ENCODE measurements around the gene TWIST2. TPM values are rescaled to one million over a fixed set of nuclear protein-coding genes. Genes with fewer than 3 reads are reported as not detected.

The TWIST2 gene
- total and polyA plus RNA-seq, 7 experiments from 2014 or later = not detected

GRCh38 chr2:238875101-238875470, 27.2 kb downstream of the TWIST2 start:
- Histone ChIP-seq H3K36me3 (ENCODE audit: control insufficient read depth in 2 of 3, insufficient read depth in 3 of 3, low read length in 3 of 3) (no peaks in the 10 kb centered on the region), H3K4me3 (ENCODE audit: low read length) (no peak overlapping the region), H3K27ac (ENCODE audit: low read depth, low read length) (no peak overlapping the region), H3K9me3 (ENCODE audit: control insufficient read depth in 2 of 3, low read length in 3 of 3) (peaks cover 0 to 7% (median 0%) of the 10 kb centered on the region in 3 experiments), H3K27me3 (ENCODE audit: control insufficient read depth in 2 of 2, insufficient read depth in 2 of 2, low read length in 2 of 2) (no peaks in the 10 kb centered on the region), H3K4me1 (ENCODE audit: control insufficient read depth in 2 of 2, insufficient read depth in 2 of 2, low read length in 2 of 2) (no peaks in the 10 kb centered on the region)
- H3K27me3 Mint-ChIP-seq = peaks cover 2 to 40% (median 14%) of the 10 kb centered on the region in 5 donors
- H3K27ac Mint-ChIP-seq = no peak overlapping the region
- H3K36me3 Mint-ChIP-seq = no peaks in the 10 kb centered on the region
- POLR2A ChIA-PET = no interaction called here
- DNase-seq (no peak), ATAC-seq (no peak)
- H3K4me3 Mint-ChIP-seq = no peak overlapping the region
- intact Hi-C loops (cut with micrococcal nuclease) = no loop called here
- H3K9me3 Mint-ChIP-seq = peaks cover 0 to 20% (median 2%) of the 10 kb centered on the region in 11 donors
- no peaks in the 10 kb centered on the region for H3K4me1 Mint-ChIP-seq
- CTCF ChIA-PET = no interaction called here

GRCh38 chr2:238875471-238876231, 27.8 kb downstream of the TWIST2 start:
- CTCF ChIA-PET = no interaction called here
- Mint-ChIP-seq H3K27me3 (peaks cover 2 to 40% (median 14%) of the 10 kb centered on the region in 5 donors), H3K9me3 (peaks cover 0 to 20% (median 2%) of the 10 kb centered on the region in 11 donors), H3K4me3 (no peak overlapping the region), H3K36me3 (no peaks in the 10 kb centered on the region), H3K27ac (no peak overlapping the region), H3K4me1 (no peaks in the 10 kb centered on the region)
- H3K27me3 ChIP-seq (ENCODE audit: control insufficient read depth in 2 of 2, insufficient read depth in 2 of 2, low read length in 2 of 2) = no peaks in the 10 kb centered on the region
- ATAC-seq (no peak), DNase-seq (no peak)
- H3K4me3 ChIP-seq (ENCODE audit: low read length) = no peak overlapping the region
- peaks cover 0 to 7% (median 0%) of the 10 kb centered on the region in 3 experiments for H3K9me3 ChIP-seq (ENCODE audit: control insufficient read depth in 2 of 3, low read length in 3 of 3)
- no peaks in the 10 kb centered on the region for H3K4me1 ChIP-seq (ENCODE audit: control insufficient read depth in 2 of 2, insufficient read depth in 2 of 2, low read length in 2 of 2)
- POLR2A ChIA-PET = no interaction called here
- H3K36me3 ChIP-seq (ENCODE audit: control insufficient read depth in 2 of 3, insufficient read depth in 3 of 3, low read length in 3 of 3) = no peaks in the 10 kb centered on the region
- no peak overlapping the region for H3K27ac ChIP-seq (ENCODE audit: low read depth, low read length)
- intact Hi-C loops (cut with micrococcal nuclease) = no loop called here

- no peak for ATAC-seq
- no peak overlapping the region for H3K4me3 Mint-ChIP-seq
- peaks cover 0 to 7% (median 0%) of the 10 kb centered on the region in 3 experiments for H3K9me3 ChIP-seq (ENCODE audit: control insufficient read depth in 2 of 3, low read length in 3 of 3)
- no peaks in the 10 kb centered on the region for H3K4me1 Mint-ChIP-seq
- no peaks in the 10 kb centered on the region for H3K4me1 ChIP-seq (ENCODE audit: control insufficient read depth in 2 of 2, insufficient read depth in 2 of 2, low read length in 2 of 2)
- ChIA-PET POLR2A (no interaction called here), CTCF (no interaction called here)
- intact Hi-C loops (cut with micrococcal nuclease) = no loop called here
- H3K27me3 Mint-ChIP-seq = peaks cover 2 to 40% (median 14%) of the 10 kb centered on the region in 5 donors
- H3K4me3 ChIP-seq (ENCODE audit: low read length) = no peak overlapping the region
- no peak for DNase-seq
- H3K9me3 Mint-ChIP-seq = peaks cover 0 to 20% (median 2%) of the 10 kb centered on the region in 11 donors
- H3K36me3 ChIP-seq (ENCODE audit: control insufficient read depth in 2 of 3, insufficient read depth in 3 of 3, low read length in 3 of 3) = no peaks in the 10 kb centered on the region
- no peaks in the 10 kb centered on the region for H3K27me3 ChIP-seq (ENCODE audit: control insufficient read depth in 2 of 2, insufficient read depth in 2 of 2, low read length in 2 of 2)
- no peak overlapping the region for H3K27ac Mint-ChIP-seq
- H3K27ac ChIP-seq (ENCODE audit: low read depth, low read length) = no peak overlapping the region
- no peaks in the 10 kb centered on the region for H3K36me3 Mint-ChIP-seq
Observed at GRCh38 chr2:238876232-238876630, 28.3 kb downstream of the TWIST2 start.

GRCh38 chr2:238878051-238878735, 30.3 kb downstream of the TWIST2 start:
- CTCF ChIA-PET = no interaction called here
- Mint-ChIP-seq H3K4me1 (no peaks in the 10 kb centered on the region), H3K4me3 (no peak overlapping the region), H3K27me3 (peaks cover 0 to 44% (median 24%) of the 10 kb centered on the region in 5 donors), H3K27ac (no peak overlapping the region), H3K9me3 (peaks cover 0 to 20% (median 2%) of the 10 kb centered on the region in 11 donors), H3K36me3 (no peaks in the 10 kb centered on the region)
- Histone ChIP-seq H3K27me3 (ENCODE audit: control insufficient read depth in 2 of 2, insufficient read depth in 2 of 2, low read length in 2 of 2) (no peaks in the 10 kb centered on the region), H3K4me3 (ENCODE audit: low read length) (no peak overlapping the region), H3K36me3 (ENCODE audit: control insufficient read depth in 2 of 3, insufficient read depth in 3 of 3, low read length in 3 of 3) (no peaks in the 10 kb centered on the region), H3K9me3 (ENCODE audit: control insufficient read depth in 2 of 3, low read length in 3 of 3) (peaks cover 0 to 7% (median 0%) of the 10 kb centered on the region in 3 experiments), H3K27ac (ENCODE audit: low read depth, low read length) (no peak overlapping the region), H3K4me1 (ENCODE audit: control insufficient read depth in 2 of 2, insufficient read depth in 2 of 2, low read length in 2 of 2) (no peaks in the 10 kb centered on the region)
- ATAC-seq = no peak
- POLR2A ChIA-PET = no interaction called here
- DNase-seq = no peak
- intact Hi-C loops (cut with micrococcal nuclease) = no loop called here

GRCh38 chr2:238879043-238879442, 31.2 kb downstream of the TWIST2 start:
- CTCF ChIA-PET = no interaction called here
- peaks cover 0 to 20% (median 2%) of the 10 kb centered on the region in 11 donors for H3K9me3 Mint-ChIP-seq
- Histone ChIP-seq H3K27me3 (ENCODE audit: control insufficient read depth in 2 of 2, insufficient read depth in 2 of 2, low read length in 2 of 2) (no peaks in the 10 kb centered on the region), H3K9me3 (ENCODE audit: control insufficient read depth in 2 of 3, low read length in 3 of 3) (peaks cover 0 to 7% (median 0%) of the 10 kb centered on the region in 3 experiments), H3K4me3 (ENCODE audit: low read length) (no peak overlapping the region), H3K36me3 (ENCODE audit: control insufficient read depth in 2 of 3, insufficient read depth in 3 of 3, low read length in 3 of 3) (no peaks in the 10 kb centered on the region), H3K27ac (ENCODE audit: low read depth, low read length) (no peak overlapping the region), H3K4me1 (ENCODE audit: control insufficient read depth in 2 of 2, insufficient read depth in 2 of 2, low read length in 2 of 2) (no peaks in the 10 kb centered on the region)
- ATAC-seq = no peak
- H3K27me3 Mint-ChIP-seq = peaks cover 0 to 38% (median 25%) of the 10 kb centered on the region in 5 donors
- H3K27ac Mint-ChIP-seq = no peak overlapping the region
- POLR2A ChIA-PET = no interaction called here
- H3K4me1 Mint-ChIP-seq = no peaks in the 10 kb centered on the region
- no peak for DNase-seq
- no peaks in the 10 kb centered on the region for H3K36me3 Mint-ChIP-seq
- intact Hi-C loops (cut with micrococcal nuclease) = no loop called here
- H3K4me3 Mint-ChIP-seq = no peak overlapping the region

GRCh38 chr2:238879621-238880377, 31.9 kb downstream of the TWIST2 start:
- ATAC-seq (no peak), DNase-seq (no peak)
- Histone ChIP-seq H3K9me3 (ENCODE audit: control insufficient read depth in 2 of 3, low read length in 3 of 3) (peaks cover 0 to 7% (median 0%) of the 10 kb centered on the region in 3 experiments), H3K4me3 (ENCODE audit: low read length) (no peak overlapping the region), H3K27me3 (ENCODE audit: control insufficient read depth in 2 of 2, insufficient read depth in 2 of 2, low read length in 2 of 2) (no peaks in the 10 kb centered on the region), H3K27ac (ENCODE audit: low read depth, low read length) (no peak overlapping the region), H3K4me1 (ENCODE audit: control insufficient read depth in 2 of 2, insufficient read depth in 2 of 2, low read length in 2 of 2) (no peaks in the 10 kb centered on the region), H3K36me3 (ENCODE audit: control insufficient read depth in 2 of 3, insufficient read depth in 3 of 3, low read length in 3 of 3) (no peaks in the 10 kb centered on the region)
- peaks cover 0 to 30% (median 23%) of the 10 kb centered on the region in 5 donors for H3K27me3 Mint-ChIP-seq
- no peaks in the 10 kb centered on the region for H3K36me3 Mint-ChIP-seq
- POLR2A ChIA-PET = no interaction called here
- H3K4me3 Mint-ChIP-seq = no peak overlapping the region
- H3K4me1 Mint-ChIP-seq = no peaks in the 10 kb centered on the region
- intact Hi-C loops (cut with micrococcal nuclease) = no loop called here
- CTCF ChIA-PET = no interaction called here
- no peak overlapping the region for H3K27ac Mint-ChIP-seq
- H3K9me3 Mint-ChIP-seq = peaks cover 0 to 20% (median 2%) of the 10 kb centered on the region in 11 donors
